GM19193 (cell line): ENCODE measurements around the gene CNTNAP5.

Experiments
- POLR2A ChIP-seq: IDR thresholded peaks from 4 replicates; pipeline ENCODE4 v1.6.1; 2011; ENCODE audit not compliant: insufficient read depth, insufficient read length; ENCODE audit errors: extremely low read depth

CNTNAP5 gene

GRCh38 chr2:124796647-124797046 is 771.6 kb downstream of the CNTNAP5 start:
- TF ChIP-seq POLR2A, result no peak

GRCh38 chr2:124797049-124797448 is 772.0 kb downstream of the CNTNAP5 start:
- no peak for TF ChIP-seq POLR2A

GRCh38 chr2:124798551-124798950 is 773.5 kb downstream of the CNTNAP5 start:
- no peak for TF ChIP-seq POLR2A

- TF ChIP-seq POLR2A, result no peak
Observed at GRCh38 chr2:124804014-124804940, 779.2 kb downstream of the CNTNAP5 start.

GRCh38 chr2:124805060-124805459 is 780.0 kb downstream of the CNTNAP5 start:
- TF ChIP-seq POLR2A, result no peak

- no peak for TF ChIP-seq POLR2A
Observed at GRCh38 chr2:124810132-124810531, 785.0 kb downstream of the CNTNAP5 start.

GRCh38 chr2:124814968-124815745 is 790.1 kb downstream of the CNTNAP5 start:
- no peak for TF ChIP-seq POLR2A

GRCh38 chr2:124816007-124816406 is 790.9 kb downstream of the CNTNAP5 start:
- no peak for TF ChIP-seq POLR2A

DNA sequence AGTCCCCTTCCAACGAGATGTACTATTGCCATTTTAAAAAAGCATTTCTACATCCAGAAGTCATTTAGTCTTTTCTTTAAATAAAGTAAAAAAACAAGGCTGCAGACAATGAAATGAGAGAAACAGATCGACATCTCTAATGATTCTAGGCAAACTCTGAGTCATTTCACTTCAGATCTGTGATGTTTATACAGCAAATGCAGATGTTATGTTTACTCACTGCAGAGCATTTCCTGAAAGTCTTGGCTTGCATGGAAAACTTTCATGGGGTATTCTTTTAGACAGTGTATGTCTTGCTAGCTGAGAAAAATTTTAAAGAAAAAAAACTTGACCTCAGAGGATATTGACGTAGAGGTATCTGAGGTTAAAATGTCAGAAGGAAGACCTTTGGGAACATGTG is 797.4 kb downstream of the CNTNAP5 start:
- no peak for TF ChIP-seq POLR2A

DNA sequence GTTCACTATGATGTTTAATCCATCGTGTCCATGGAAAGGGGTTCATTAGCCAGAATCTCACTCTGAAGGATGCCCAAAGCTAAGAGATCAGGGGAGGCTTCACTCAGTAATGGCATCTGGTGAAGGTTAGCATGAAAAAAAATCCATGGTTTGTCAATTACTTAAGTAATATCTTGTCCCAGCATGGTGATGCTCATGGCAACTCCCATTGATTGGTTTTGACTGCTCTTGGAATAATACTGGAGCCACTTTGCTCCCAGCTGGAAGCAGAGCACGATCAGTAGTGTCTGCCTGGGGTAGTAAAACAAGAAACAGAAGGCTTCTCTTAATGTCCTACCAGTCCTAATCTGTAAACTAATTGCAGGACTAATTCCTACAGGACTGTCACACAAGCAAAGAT is 799.4 kb downstream of the CNTNAP5 start:
- TF ChIP-seq POLR2A, result no peak

- TF ChIP-seq POLR2A, result no peak
Observed at GRCh38 chr2:124832521-124832920, 807.4 kb downstream of the CNTNAP5 start.

DNA sequence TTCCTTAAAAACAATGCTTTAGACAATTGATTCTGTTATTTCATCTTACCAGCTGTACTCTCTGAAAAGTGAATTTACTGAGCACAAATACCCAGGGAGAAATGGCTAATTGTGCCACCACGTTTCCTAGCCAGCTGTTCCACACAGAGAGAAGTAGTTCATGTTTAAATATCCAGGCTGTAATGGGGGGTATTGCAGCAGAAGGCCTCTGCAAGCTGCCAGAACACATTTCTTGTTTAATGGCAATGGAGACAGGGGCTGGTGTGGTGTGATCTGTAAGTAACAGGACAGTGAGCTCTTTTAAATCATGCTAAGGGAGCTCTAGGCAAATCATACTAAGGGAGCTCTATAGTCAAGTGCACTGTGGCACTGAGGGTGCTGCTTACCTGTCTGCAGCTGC is 809.2 kb downstream of the CNTNAP5 start:
- no peak for TF ChIP-seq POLR2A

- TF ChIP-seq POLR2A, result no peak
Observed at GRCh38 chr2:124835331-124835730, 810.2 kb downstream of the CNTNAP5 start.

DNA sequence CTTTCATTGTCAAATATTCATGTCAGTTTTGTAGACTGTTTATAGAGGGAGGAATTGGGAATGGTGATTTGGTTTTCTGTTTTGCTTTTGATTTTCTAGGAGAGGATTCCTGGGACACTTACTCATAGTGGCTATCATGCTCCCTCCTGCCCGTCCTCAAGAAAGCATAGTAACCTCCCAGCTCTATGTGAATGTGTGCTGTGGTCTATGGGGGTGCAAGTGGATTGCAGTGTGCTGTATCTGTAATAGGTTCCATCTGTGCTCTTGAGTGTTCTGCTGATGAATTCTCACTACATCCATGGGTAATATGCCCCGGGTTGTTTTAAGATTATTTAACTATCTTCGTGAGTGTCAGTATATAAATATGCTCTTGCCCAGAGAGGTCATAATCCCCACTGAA is 811.3 kb downstream of the CNTNAP5 start:
- TF ChIP-seq POLR2A, result no peak

- no peak for TF ChIP-seq POLR2A
Observed at GRCh38 chr2:124837496-124837895, 812.4 kb downstream of the CNTNAP5 start.

- TF ChIP-seq POLR2A, result no peak
Observed at GRCh38 chr2:124838406-124838805, 813.3 kb downstream of the CNTNAP5 start.

GRCh38 chr2:124867247-124867646 is 842.2 kb downstream of the CNTNAP5 start:
- TF ChIP-seq POLR2A, result no peak

GRCh38 chr2:124874219-124874618 is 849.1 kb downstream of the CNTNAP5 start:
- no peak for TF ChIP-seq POLR2A
